DMS53 (cell line): ENCODE results near the gene TAF10.

Experiments
- DNase-seq: peaks from one replicate; lab custom pipeline; 2025; lab: John Stamatoyannopoulos, UW

The TAF10 gene

DNA sequence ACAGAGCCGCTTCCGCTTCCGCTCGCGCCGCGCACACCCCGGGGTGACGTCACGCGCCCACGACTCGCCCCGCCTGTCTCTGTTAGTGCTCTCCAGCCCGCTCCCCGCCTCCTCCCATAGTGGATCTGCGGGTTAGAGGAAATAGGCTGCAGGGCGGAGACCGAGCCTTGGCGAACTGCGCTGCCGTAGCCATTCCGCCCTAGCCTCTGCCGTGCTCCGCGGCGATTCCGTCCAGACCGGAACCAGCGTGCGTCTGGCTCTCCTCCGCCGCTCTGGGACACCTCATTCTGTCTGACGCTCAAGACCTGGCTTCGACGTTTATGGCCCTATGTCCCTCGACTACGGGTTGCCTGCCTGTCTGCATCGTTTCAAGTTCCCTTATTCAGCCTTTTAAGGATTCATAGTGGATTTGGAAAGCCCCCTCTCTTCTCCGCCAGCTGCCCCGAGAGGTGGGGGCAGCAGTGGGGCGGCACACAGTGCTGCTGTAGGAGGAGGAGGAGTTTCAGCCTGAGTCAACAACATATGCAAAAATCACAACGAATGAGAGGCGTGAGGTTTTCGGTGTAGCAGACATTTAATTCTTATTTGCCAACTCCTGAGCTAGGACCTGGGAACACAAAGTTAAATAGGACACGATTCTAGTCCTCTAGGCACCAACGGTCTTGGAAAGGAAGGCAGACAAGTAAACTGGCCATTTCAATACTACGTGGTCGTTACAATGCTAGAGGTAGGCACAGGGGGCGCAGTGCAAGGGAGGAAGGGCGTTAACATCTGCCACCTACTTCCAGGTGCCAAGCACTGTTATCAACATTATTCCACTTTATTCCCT is at the start of gene TAF10:
Gene TAF10, minus strand, starts transcription at position 4 of the 829 bp plus-strand sequence. CDS start 27 bp downstream, outside the sequence.
- DNase-seq = peak; percentile 99

DNA sequence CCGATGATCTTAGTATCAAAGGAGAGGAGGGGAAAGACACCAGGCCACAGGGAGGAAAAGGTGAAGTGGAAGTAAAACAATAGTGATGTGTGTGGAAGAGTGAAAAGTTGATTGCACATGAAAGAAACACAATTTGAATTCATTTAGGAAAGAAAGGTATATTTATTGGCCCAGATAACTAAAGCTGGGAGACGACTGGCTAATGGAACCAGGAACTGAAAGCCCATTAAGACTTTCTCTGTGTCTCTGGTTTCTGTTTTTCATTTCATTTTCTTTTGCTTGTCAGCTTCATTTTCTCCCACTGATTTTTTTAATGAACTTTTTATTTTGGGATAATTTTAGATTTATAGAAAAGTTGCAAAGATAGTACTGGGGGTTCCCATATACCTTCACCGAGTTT is 48.7 kb upstream of the TAF10 start:
- no peak for DNase-seq

DNA sequence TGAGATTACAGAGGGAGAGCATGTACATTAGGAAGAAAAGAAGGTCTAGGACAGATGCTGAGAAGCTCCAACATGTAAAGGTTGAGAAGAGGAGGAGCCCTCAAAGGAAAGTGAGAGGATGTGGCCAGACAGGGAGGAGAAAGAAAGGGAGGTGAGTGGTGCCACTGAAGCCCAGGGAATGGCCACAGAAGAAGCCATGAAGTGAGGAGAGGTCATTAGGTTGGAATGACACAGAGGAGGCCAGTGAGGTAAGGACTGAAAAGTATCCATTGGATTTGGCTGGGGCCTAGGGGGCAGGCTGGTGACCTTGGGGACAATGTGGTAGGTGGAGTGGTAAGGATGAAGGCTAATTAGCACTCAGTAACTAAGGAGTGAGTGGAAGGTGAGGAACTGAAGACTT is 46.6 kb upstream of the TAF10 start:
- DNase-seq = no peak

DNA sequence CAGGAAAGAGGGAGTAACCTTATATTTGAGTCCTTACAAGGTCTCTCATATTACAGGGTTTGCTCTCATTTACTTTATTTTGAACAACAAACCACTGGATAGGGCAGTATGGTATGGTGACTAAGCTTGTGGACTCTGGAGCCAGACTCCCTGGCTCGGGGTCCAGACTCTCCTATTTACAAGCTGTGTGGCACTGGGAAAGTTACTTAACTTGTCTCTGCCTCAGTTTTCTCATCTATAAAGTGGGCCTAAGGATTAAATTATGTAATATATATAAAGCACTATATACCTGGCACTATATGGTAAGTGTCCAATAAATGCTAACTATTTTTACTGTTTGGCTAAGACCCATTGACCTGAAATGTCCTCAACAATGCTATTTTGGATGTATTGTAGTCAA is 45.3 kb upstream of the TAF10 start:
- DNase-seq = no peak

- DNase-seq = no peak
Measured at GRCh38 chr11:6656936-6657335, 44.9 kb upstream of the TAF10 start.

DNA sequence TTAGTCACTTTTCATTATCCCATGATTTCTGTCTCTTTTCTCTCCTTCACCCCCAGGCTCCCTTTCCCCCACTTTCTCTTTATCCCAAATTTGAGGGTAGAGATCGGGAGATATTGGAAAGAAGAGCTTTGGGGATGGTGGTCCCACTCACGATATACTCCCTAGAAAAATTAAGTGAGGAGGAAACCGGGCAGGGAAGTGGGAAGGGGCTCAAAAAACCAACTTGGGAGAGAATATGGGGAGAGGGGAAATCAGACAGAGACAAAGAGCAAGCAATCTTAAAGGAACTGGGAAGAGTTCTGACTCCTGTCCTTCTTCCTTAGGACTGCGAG is 44.5 kb upstream of the TAF10 start:
- DNase-seq = no peak

- DNase-seq = peak; percentile 32
Measured at GRCh38 chr11:6655790-6656583, 44.0 kb upstream of the TAF10 start, which contains the start of gene DCHS1. Gene DCHS1 (minus strand): TSS chr11:6655809. CDS start chr11:6641613, 14,196 bp downstream.

DNA sequence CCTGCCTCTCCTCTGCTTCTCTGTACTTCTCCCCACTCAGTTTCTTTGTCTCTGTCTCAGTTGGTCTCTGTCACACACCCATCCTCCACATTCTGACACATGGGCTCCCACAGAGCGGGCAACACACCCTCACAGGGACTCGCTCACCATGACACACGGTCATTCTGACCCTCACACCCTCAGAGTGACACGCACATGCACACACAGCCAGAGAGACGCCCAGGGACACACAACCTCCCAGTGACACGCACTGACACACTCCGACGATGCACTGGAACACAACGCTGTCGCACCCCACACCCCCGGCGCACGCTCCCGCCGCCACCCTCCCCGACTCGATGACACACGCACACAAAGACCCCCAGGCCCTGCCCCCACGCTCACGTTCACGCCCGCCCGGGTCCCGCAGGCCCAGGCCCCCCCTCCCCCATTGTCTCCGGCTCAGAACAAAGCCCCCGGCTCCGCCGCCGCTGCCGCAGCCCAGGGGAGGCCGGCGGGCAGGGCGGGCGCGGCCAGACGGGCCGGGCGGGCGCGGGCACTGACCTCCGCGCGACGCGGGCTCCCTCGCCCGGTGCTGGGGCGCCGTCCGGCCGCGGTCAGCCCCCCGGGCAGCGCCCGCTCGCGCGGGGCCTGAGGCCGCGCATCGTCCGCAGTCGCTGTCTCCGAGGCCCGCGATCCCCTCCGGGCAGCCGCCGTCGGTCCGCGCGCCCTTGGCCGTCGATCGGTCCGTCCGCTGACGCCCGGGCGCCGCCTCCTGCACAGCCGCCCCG is 43.2 kb upstream of the TAF10 start:
- peak; percentile 37 for DNase-seq

GRCh38 chr11:6654281-6655019 is 42.4 kb upstream of the TAF10 start:
- no peak for DNase-seq

- no peak for DNase-seq
Measured at GRCh38 chr11:6653656-6654055, 41.6 kb upstream of the TAF10 start.

- no peak for DNase-seq
Measured at GRCh38 chr11:6653097-6653496, 41.1 kb upstream of the TAF10 start.

DNA sequence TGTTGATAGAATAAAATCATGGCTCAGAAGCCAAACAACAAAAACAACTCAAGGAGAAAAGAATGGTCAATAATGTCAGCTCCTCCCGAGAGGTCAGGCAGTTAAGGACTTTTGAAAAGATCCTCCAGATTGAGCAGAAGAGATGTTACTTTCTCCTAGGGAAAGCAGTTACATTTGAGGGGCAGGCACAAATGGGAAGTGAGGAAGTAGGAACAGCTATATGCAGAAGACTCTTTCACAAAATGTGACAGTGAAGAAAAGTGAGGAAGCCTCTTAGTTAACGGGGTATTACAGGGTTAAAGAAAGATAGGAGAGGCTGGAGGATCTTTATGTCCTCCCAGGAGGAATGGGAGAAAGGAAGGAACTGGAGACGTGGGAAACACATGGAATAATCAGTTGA is 40.2 kb upstream of the TAF10 start:
- DNase-seq = no peak

DNA sequence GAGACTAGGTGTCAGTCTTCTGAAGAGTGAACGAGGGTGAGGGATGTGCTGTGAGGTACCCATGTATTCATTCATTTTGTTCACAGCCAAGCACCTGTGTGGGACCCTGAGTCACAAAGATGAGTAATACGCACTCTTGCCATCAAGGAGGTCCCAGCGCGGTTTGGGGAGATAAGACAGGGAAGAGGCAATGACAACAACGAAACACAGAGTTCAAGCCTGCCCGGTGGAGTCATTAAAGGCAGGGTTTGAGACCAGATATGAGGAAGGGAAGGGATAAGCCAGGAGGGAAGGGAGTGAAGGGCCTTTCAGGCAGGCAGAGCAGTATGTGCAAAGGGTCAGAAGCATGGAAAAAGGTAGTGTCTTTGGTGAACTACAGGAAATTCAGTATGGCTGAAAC is 39.0 kb upstream of the TAF10 start:
- DNase-seq = no peak

GRCh38 chr11:6650104-6650503 is 38.1 kb upstream of the TAF10 start:
- DNase-seq = no peak

DNA sequence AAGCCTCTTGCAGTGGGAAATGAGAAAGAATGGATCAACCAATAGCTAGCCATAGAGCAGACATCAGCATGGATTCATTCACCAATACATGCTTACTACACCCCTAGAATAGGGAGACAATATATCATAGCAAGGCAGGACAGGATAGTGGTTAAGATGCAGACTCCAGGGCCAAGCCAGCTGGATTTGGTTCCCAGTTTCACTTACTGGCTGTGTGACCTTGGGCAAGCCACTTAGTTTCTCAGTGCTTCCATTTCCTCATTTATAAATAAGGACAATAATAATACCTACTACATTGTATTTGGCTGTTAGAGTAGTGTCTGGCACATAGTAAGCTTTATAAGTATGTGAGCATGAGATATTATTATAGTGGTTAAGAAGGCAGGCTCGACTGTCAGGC is 36.5 kb upstream of the TAF10 start:
- DNase-seq = no peak

DNA sequence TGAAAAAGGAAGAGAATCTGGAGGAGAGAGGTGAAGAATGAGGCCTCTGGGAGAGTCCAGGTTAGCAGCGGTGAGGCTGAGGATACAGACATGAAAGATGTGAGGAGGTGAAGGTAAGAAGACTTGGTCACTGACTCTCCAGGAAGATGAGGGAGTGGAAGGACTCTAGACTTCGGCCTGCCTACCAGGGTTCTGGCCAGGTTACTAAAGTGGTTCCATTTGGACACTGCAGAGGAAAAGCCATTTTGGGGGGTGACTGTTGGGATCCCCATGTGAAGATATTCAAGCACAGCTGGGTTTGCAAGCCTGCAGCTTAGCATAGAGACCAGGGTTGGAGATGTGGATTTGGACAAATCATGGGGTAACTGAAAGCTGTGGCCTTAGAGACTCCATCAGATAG is 35.8 kb upstream of the TAF10 start:
- DNase-seq = no peak

DNA sequence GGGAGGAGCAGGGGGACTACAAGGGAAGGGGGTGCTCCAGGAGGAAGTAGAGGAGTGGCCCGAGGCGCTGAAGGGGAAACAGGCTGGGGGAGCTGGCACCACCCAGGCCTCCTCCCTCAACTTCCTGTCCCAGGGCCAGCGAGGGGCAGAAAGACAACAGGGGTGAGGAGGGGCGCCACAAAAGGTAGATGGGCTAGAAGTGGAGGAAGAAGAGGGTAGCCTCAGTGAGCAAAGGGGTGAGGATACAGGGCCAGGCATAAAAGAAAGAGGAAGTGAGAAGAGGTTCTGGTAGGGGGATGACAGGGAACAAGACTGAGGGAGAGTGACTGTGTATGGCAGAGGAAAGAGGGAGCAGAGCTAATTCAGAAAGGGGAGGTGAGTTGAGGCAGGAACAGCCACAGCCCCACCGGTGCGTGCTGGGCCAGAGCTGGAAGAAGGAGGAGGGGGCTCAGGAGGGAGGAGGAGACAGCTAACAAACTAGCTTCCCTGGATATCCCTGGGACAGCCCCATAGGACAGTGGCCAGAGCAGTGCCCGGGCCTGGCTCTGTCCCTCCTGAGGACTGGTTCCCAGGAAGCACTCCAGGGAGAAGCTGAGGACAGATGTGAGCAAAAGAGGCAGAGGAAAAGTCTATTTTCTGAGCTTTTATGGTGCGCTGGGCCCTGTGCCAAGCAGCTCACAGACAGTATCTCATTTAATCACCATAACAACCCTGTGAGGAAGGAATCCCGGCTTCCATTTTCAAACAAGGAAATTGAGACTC is 35.1 kb upstream of the TAF10 start:
- DNase-seq = no peak

DNA sequence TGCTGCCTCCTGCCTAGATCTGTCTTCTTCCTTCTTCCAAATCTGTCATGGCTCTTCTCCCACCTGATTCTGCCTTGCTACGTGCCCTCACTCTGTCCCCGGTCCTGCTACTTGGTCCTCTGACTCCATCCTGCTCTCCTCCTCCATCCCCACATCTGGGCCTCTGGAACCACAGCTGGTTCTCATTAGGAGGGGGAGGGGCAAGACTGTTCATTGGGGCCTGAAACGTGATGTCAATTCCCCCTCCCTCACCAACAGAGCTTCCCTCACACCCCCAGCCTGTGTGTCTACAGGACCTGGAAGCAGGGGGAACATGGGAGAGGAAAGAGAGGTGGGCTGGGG is 34.5 kb upstream of the TAF10 start:
- no peak for DNase-seq

GRCh38 chr11:6646071-6646470 is 34.1 kb upstream of the TAF10 start:
- DNase-seq = no peak

DNA sequence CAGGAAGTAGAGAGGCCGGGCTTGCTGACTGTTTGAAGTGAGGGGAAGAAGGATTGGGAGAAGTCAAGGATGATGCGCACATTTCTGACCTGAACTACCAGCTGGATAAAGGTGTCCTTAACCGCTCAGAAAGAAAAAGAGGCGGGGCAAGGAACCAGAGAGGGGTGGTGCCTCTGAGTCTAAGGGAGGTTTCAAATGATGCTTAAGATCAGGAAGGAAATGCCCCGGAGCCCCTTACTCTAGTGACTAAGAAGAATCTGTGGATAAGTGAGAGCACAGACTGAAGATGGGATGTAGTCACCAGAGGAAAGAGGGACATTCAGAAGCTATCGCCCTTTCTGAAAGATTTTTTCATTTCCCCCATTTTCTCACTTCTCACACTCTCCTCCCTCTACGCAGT is 30.9 kb upstream of the TAF10 start:
- no peak for DNase-seq

DNA sequence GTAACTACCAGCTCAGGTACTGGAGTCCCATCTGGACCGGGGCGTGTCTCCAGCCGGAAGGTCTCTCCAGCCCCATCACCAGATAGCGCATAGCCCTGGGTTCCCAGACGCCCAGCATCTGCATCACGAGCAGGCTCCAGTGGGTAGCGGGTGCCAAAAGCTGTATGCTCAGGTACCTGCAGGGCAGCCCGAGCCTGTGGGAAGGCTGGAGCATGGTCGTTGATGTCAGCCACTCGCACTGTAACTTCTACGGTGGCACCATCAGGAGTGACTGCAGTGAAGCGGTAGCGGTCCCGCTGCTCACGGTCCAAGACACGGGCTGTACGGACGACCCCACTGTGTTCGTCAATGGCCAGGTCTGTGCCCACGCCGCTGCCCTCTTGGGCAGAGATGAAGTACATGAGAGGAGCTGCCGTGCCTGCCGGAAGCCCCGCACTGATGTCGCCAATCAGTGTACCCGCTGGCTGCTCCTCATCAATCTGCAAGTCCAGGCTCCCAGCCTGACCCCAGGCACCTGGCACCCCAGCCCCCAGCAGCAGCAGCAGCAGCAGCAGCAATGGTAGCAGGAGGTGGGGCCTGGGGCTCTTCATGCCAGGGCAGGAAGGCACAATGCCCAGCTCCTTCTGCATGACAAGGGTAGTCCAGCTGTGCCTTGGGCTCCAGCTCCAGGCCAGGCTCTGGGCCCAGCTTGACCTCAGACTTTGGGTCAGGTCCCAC is 29.1 kb upstream of the TAF10 start:
- no peak for DNase-seq
